ENCODE data around the gene SARNP.

DNA sequence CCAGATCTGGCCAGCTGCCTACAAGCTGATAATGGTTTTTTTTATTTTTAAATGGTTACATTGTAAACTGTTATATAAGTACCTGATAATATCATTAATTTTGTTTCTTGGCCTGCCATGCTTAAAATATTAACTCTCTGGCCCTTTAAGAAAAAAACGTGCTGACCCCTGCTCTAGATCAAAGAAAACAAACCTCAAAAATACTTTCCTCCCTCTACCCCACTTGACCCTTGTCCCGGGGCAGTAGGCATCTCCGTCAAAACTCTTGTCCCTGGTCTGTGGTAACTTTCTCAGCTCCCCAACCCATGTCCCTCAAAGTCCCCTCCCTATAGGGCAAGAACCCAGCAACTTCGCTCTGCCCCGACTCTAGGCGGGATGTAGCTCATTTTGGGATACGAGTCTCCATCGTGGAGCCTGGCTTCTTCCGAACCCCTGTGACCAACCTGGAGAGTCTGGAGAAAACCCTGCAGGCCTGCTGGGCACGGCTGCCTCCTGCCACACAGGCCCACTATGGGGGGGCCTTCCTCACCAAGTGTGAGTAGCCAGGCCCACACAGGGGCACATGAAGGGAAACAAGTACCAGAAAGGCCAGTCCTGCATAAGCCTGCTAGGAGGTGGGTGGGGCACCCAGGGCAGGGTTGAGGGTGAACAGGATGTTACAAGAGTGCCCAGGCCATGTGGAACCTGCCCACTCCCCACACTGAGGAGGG, 93.9 kb downstream of the SARNP start:
- TF ChIP-seq CTCF (IDR thresholded peaks at IDR 0.05; ENCODE audit: low read length) (no peak), EZH2 (IDR thresholded peaks at IDR 0.05; ENCODE audit: borderline replicate concordance, low read length) (no peak)
